ENCODE results near the gene IMP4. TPM values are rescaled to one million over a fixed set of nuclear protein-coding genes. Genes with fewer than 3 reads are reported as not detected.

Gene IMP4, protein sequence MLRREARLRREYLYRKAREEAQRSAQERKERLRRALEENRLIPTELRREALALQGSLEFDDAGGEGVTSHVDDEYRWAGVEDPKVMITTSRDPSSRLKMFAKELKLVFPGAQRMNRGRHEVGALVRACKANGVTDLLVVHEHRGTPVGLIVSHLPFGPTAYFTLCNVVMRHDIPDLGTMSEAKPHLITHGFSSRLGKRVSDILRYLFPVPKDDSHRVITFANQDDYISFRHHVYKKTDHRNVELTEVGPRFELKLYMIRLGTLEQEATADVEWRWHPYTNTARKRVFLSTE
- 118 TPM for polyA plus RNA-seq (2012; ENCODE audit: low read depth, missing spikeins)

DNA sequence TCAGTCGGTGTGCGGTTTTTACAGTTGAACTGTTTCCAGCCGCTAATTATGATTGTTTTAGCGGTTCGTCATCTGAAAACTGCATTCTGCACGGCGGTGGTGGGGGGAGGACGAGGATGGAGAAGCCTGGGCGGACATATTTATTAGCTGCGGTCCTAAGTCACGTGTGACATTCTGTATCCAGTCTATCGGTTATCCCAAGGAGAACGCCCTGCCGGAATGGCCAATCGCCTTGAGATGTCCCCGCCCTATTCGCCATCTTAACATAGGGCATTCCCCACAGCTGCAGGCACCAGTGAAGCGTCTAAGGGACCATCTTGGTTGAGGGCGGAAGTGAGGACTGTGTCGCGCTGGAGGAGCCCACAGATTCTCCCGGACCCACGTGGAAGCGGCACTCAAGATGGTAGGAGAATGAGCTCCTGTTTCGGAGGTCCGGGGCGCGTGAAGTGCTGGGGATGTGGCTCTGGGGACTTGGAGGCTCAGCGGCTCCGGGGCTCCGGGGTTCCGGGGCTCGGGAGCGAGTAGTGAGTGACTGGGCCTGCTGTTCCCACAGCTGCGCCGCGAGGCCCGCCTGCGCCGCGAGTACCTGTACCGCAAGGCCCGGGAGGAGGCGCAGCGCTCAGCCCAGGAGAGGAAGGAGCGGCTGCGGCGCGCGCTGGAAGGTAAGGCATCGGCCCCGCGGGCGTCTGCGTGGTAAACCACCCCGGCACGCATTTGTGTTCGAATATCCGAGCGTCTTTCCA is at the start of gene IMP4:
Gene IMP4, plus strand, starts transcription at position 365 of the 743 bp plus-strand sequence. Its CDS starts 36 bp downstream, at position 401.
- TF ChIP-seq POLR2A (IDR thresholded peaks at IDR 0.05; ENCODE audit: low read depth, low read length) (peak; percentile 60), SPI1 (IDR thresholded peaks at IDR 0.05; ENCODE audit: low read depth, low read length) (0 out of 2 replicates have a peak, but pooled peaks have one; percentile 1), POLR2AphosphoS5 (IDR thresholded peaks at IDR 0.05; ENCODE audit: low read depth, low read length) (peak; percentile 55; the same call in 1 of the 2 replicates), PAX5 (IDR thresholded peaks at IDR 0.05; ENCODE audit: insufficient read depth, low read length, severe bottlenecking) (no peak), TAF1 (IDR thresholded peaks at IDR 0.05; ENCODE audit: low read depth, low read length) (peak; percentile 61; the same call in 1 of the 2 replicates)
- peak; percentile 79 for DNase-seq (ENCODE audit: insufficient read length, low spot score)
- peak; percentile 95 for FAIRE-seq

DNA sequence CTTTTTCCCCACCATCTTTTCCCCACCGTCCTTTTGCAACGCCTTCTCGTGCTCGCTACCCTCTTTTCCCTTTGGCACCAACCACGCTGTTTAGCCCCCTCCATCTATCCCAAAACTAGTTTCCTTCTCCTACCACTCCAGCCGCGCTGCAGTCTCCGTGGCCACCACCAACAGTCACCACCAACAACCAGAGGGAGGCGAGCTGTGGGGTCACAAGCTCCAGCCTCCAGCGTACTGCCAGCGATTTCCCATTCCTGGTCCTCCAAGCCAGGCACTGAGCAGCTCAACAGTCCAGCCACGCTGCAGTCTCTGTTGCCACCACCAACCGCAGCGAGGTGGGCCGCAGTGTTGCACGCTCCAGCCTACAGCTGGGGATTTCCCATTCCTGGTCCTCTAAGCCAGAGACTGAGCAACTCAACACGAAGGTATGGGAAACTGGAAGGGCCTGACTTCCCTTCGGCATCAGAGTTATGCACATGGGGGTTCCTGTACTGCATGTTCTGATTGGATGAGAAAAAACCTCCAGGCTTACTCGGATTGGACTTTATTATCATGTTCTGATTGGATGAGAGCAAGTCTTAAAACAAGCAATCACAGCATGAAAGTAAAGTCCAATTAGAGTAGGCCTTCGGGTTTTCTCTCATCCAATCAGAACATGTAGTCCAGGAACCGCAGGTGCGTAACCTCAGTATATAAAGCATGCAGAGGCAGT is 42.3 kb upstream of the IMP4 start:
- TF ChIP-seq PAX5 (IDR thresholded peaks at IDR 0.05; ENCODE audit: insufficient read depth, low read length, severe bottlenecking) (no peak), POU2F2 (IDR thresholded peaks at IDR 0.05; ENCODE audit: low read depth, low read length) (no peak), POLR2AphosphoS5 (IDR thresholded peaks at IDR 0.05; ENCODE audit: low read depth, low read length) (no peak), TAF1 (IDR thresholded peaks at IDR 0.05; ENCODE audit: low read depth, low read length) (no peak), POLR2A (IDR thresholded peaks at IDR 0.05; ENCODE audit: low read depth, low read length) (no peak), SPI1 (IDR thresholded peaks at IDR 0.05; ENCODE audit: low read depth, low read length) (no peak)
- DNase-seq (ENCODE audit: insufficient read length, low spot score) (no peak), FAIRE-seq (no peak)

DNA sequence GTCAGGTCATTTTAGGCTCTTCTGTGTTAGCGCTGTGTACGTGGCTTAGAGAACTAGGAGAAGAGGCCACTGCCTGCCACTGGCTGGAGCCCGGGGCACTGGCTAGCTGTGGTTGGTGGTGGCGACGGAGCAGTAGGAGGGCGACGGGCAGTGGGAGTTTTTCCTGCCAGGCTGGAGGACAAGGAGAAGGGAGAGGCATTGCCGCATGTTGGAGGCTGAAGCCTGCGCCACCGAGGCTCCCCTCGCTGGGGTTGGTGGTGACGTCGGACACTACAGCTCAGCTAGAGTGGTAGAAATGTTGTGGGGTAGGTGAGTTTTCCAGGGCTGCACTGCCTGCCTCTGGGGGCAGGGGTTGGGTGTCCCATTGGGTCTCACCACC is 41.7 kb upstream of the IMP4 start:
- no peak for TF ChIP-seq POU2F2 (IDR thresholded peaks at IDR 0.05; ENCODE audit: low read depth, low read length)

DNA sequence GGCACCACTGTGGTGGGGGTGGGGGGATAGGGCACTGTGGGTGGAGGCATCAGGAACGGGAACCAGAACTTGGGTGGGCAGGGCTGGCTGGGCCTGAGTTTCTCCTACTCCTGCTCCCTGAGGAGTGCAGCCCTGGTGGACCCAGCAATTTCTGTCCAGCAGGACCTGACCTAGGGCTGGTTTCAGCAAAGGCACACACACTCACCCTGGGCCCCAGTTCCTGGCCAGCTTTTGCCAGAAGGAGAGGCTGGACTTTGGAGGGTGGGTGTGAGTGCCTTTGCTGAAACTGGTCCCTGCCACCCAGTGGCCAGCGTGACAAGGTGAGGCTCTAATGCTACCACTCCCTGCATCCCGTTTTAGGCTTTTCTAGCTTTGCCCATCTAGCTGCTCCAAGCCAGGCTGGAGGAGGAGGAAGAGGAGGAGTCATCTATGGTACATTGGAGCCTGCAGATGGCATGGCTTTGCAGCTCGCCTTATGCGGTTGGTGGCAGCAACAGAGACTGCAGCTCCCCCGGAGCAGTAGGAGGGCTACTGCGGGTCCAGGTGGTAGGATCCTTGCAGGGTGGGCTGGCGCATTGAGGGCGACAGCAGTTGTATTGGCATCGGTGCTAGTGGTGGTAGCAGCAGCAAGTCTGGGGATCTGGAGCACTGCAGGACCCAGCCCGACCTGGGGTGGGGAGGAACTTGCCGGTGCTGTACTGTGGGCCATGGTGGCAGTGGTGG is 40.4 kb upstream of the IMP4 start:
- FAIRE-seq (peak; percentile 67), DNase-seq (ENCODE audit: insufficient read length, low spot score) (no peak)
- TF ChIP-seq SPI1 (IDR thresholded peaks at IDR 0.05; ENCODE audit: low read depth, low read length) (no peak), PAX5 (IDR thresholded peaks at IDR 0.05; ENCODE audit: insufficient read depth, low read length, severe bottlenecking) (no peak), POU2F2 (IDR thresholded peaks at IDR 0.05; ENCODE audit: low read depth, low read length) (no peak), TAF1 (IDR thresholded peaks at IDR 0.05; ENCODE audit: low read depth, low read length) (no peak), POLR2AphosphoS5 (IDR thresholded peaks at IDR 0.05; ENCODE audit: low read depth, low read length) (no peak), POLR2A (IDR thresholded peaks at IDR 0.05; ENCODE audit: low read depth, low read length) (no peak)

More for the DNA sequence above, 41.7 kb upstream of the IMP4 start:
- DNase-seq (ENCODE audit: insufficient read length, low spot score) (no peak), FAIRE-seq (no peak)

DNA sequence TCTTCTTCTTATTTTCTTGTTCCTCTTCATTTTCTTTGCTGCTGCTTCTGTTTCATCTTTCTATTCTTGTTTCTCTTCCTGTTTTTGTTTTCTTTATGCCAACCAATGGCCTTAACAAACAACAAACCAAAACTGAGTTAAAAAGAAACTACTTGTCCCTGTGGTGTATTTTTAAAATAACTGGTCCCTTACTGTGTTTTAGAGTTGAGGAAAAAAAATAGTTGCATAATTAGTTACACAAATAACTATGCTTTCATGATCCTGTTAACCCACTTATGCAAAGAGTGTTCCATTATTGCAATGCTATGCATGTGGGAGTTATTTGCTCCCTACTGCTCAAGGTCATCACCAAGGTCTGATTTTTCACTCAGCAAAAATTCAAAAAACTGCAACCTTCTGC is 39.5 kb upstream of the IMP4 start:
- DNase-seq (ENCODE audit: insufficient read length, low spot score) (no peak), FAIRE-seq (no peak)
- TF ChIP-seq PAX5 (IDR thresholded peaks at IDR 0.05; ENCODE audit: insufficient read depth, low read length, severe bottlenecking) (no peak), SPI1 (IDR thresholded peaks at IDR 0.05; ENCODE audit: low read depth, low read length) (no peak)

DNA sequence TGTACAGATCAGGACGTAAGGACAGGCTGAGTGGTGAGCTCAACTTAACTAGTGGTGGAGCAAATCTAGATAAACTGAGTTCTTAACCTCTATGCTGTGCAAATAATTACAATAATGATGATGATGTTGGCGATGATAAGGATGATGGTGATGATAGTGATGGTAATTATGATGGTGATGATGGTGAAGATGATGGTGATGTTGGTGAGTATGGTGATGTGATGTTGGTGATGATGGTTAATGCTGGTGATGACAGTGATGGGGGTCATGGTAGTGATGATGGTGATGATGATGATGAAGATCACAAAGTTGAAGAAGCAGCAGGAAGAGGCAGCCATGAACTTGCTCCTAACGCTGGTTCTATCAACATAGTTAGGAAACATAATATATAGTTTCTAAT is 38.0 kb upstream of the IMP4 start:
- no peak for TF ChIP-seq TAF1 (IDR thresholded peaks at IDR 0.05; ENCODE audit: low read depth, low read length)
- TF ChIP-seq POLR2AphosphoS5 (IDR thresholded peaks at IDR 0.05; ENCODE audit: low read depth, low read length): no peak
- no peak for TF ChIP-seq POLR2A (IDR thresholded peaks at IDR 0.05; ENCODE audit: low read depth, low read length)
- TF ChIP-seq SPI1 (IDR thresholded peaks at IDR 0.05; ENCODE audit: low read depth, low read length): no peak
- no peak for TF ChIP-seq POU2F2 (IDR thresholded peaks at IDR 0.05; ENCODE audit: low read depth, low read length)
- TF ChIP-seq PAX5 (IDR thresholded peaks at IDR 0.05; ENCODE audit: insufficient read depth, low read length, severe bottlenecking): no peak
- DNase-seq (ENCODE audit: insufficient read length, low spot score): no peak
- FAIRE-seq: peak; percentile 45

DNA sequence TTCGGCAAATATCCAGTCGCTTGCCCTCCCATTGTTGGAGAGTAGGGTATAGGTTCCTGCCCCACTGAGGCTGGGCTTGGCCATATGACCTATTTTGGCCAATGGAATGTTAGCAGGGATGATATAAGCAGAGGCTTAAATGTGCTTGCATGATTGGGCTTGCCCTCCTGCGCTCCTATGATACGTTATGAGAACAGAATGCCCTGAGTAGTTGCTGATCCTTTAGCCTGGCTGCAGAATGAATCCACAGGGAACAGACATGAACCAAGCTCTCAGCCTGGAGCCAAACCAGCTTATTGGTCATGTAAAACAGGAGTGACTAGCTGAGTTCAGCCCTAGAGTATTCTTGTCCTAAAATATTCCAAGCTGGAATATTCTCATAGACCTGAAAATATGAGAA is 34.8 kb upstream of the IMP4 start:
- DNase-seq (ENCODE audit: insufficient read length, low spot score): no peak
- TF ChIP-seq POLR2A (IDR thresholded peaks at IDR 0.05; ENCODE audit: low read depth, low read length): no peak
- no peak for TF ChIP-seq PAX5 (IDR thresholded peaks at IDR 0.05; ENCODE audit: insufficient read depth, low read length, severe bottlenecking)
- TF ChIP-seq SPI1 (IDR thresholded peaks at IDR 0.05; ENCODE audit: low read depth, low read length): no peak
- no peak for TF ChIP-seq TAF1 (IDR thresholded peaks at IDR 0.05; ENCODE audit: low read depth, low read length)
- no peak for TF ChIP-seq POLR2AphosphoS5 (IDR thresholded peaks at IDR 0.05; ENCODE audit: low read depth, low read length)
- TF ChIP-seq POU2F2 (IDR thresholded peaks at IDR 0.05; ENCODE audit: low read depth, low read length): no peak
- no peak for FAIRE-seq

DNA sequence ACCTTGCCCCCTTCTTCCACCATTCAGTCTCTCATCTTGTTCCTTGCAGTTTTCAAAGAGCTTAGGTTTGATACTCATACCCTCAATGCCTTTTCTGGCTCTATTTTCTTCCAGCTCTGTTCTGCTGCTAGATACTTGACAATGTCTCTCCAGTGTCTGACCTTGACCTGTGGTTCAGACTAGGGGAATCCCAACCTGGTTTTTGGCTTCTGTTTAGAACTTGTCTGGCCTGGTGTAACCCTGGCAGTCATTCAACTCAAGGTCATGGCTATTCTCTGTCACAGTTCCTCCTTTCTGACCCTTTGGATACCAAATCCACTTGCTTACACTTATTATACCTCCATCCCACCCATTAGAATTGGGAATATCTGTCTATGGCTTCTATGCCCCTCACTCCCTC is 31.8 kb upstream of the IMP4 start:
- DNase-seq (ENCODE audit: insufficient read length, low spot score) (no peak), FAIRE-seq (no peak)
- TF ChIP-seq PAX5 (IDR thresholded peaks at IDR 0.05; ENCODE audit: insufficient read depth, low read length, severe bottlenecking): no peak
- TF ChIP-seq SPI1 (IDR thresholded peaks at IDR 0.05; ENCODE audit: low read depth, low read length): no peak

DNA sequence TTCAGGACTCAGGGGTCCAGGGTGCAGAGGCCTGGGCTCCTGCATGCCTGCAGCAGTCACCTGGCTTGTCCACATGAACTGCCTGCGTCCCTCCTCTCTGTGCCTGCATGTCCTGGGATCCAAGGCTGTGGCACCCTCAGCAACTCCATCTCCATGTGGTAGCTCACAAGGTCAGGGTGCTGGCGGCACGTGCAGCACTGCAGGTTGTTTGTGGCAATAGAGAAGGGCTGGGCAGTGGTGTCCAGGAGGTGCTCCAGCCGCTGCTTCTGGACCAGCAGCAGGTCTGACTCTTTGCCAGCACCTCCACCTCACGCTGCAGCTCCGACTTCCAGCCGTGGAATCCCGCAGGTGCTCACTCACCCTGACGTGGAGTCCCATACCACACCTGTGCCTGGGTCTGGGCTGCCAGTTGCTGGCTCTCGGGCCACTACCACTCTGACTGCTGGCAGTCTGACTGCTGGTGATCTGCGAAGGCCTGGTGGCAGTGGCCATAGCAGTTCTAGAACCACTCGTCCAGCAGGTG is 28.8 kb upstream of the IMP4 start:
- FAIRE-seq (no peak), DNase-seq (ENCODE audit: insufficient read length, low spot score) (no peak)
- TF ChIP-seq TAF1 (IDR thresholded peaks at IDR 0.05; ENCODE audit: low read depth, low read length) (no peak), SPI1 (IDR thresholded peaks at IDR 0.05; ENCODE audit: low read depth, low read length) (no peak), PAX5 (IDR thresholded peaks at IDR 0.05; ENCODE audit: insufficient read depth, low read length, severe bottlenecking) (no peak), POLR2A (IDR thresholded peaks at IDR 0.05; ENCODE audit: low read depth, low read length) (no peak), POU2F2 (IDR thresholded peaks at IDR 0.05; ENCODE audit: low read depth, low read length) (no peak), POLR2AphosphoS5 (IDR thresholded peaks at IDR 0.05; ENCODE audit: low read depth, low read length) (no peak)
